Hematopoietic multipotent progenitor cell treated with erythropoietin and hydrocortisone succinate and interleukin-3 and kit ligand, for 15 days (in vitro differentiated cells): ENCODE data around the gene SNAP25.
A peak's percentile ranks its signal among the peaks of the same experiment; 100 is the strongest.

ENCODE experiments used
- DNase-seq: peaks from one replicate; pipeline ENCODE4 v3.0.0-alpha.2; 2015; ENCODE audit warnings: low spot score

SNAP25 gene

DNA sequence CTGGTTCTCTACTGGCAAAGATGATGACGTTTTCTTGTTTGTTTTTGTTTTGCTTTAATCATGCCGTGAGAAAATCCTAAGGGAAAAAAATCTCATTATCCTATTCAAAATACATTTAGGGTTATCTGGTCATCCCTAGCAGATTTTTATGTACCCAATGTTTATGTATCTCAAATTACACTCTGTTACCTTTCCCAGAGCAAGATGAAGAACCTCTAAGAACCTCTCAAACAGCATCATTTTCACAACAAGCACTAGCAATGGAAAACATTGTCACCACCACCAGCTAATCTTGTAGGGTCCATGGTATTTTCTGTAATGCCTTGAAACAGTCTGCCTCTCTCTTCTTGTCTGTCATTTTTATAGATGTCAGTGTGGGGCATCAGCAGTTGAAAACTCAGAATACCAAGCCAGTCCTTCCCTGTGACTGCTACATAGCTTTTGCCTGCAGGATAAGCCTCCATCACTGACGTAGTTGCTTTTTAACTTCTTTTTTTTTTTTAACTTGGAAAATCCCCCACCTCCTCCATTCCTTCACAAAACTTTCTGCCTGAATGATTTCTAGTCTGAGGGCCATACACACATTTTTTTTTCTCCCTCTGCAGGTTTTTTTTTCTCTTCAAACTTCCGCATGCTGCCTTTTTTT lies 2.4 kb upstream of the SNAP25 start:
- no peak for DNase-seq

DNA sequence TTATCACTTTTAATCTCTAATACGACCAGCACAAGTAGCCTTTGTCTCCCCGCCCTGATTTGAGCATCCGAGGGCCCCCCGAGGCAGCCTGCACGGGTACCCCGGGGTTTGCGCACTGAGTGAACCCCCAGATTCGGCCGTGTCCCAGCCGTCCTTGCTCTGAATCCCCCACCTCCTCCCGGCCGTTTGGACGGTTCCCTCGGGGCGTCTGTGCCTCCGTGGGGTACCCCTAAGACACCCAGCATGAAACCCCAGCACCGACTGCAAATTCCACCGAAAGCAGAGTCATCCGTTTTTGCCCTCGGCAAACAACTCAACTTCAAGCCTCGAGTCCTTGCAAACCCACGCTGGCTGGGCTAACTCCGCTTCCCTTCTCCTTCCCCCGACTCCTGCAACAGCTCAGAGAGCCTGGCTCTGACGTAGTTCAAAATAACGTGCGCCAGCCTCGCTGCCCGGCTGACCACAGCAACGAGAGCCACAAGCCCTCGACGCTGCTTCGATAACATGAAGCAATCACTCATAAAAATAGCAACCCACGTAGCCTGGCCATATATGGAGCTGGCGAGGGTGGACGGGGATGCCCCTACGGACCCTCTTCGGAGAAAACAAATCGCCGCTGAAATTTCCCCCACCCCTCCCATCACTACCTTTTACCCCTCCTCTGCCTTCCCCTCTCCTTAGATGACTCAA lies 764 bp upstream of the SNAP25 start:
- no peak for DNase-seq

DNA sequence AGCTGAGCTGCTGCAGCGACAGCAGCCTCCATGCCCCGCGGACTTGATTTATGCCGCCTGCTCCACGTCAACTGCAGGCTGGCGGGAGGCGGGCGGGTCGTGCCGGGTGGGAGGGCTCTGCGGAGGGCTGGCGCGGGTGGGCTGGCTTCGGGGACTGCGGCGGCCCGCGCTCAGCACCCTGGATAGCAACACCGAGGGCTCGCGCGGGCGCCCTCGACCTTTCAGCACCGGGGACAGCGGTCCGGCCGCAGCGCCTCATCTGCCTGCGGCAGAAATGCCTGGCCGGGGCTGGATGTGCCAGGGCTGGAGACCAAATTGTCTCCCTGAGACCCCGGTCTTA lies 792 bp downstream of the SNAP25 start:
- peak; percentile 7 for DNase-seq

DNA sequence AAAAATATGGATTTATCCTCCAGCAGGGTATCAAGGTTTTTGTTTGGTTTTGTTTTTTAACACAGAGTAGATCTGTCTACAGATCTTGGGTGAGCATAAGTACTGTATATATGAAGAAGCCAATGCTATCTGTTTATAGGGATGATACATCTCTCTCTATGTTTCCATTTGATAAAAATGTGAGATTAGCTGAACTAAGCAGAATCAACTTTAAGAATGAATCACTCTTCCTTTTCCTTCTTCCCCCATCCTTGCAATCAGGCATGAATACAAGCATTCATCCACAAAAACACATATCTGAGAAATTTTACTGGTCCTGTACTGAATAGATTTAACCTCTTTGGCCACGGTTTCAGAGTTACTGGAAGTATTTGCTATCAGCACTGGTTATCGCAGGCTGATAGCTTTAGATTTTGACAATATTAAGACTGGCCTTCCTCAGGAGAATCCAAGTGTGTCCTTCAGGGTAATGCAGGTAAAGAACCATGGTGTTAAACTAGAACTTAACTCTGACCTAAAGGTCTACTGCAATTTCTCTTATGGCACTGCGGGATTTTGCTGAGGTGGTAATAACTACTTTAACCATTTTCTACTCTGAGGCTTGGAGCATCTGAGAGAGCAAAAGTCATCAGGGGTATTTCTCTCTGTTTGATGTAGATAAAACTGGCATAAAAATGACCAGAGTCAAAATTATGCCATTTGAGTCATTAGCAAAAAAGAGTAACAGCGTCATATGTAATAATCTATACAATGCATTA lies 1.5 kb downstream of the SNAP25 start:
- DNase-seq: no peak

DNA sequence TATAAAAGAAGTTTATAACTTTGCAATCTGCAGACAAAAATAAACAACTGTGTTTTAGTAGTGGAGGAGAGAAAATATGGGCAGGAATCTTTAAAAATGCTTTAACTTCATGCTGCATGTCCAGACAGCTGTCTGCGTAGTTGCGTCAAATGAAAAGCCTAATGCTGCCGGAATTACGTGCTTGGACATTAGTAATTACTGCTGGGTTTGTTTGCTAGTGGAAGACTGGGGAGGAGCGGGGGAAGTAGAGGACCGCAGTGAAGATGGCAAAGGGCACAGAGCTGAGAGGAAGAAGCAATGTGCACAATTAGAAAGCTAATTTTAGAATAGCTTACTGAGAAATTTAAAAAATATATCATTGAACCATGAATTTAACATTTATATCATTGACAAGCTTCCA lies 2.4 kb downstream of the SNAP25 start:
- no peak for DNase-seq

DNA sequence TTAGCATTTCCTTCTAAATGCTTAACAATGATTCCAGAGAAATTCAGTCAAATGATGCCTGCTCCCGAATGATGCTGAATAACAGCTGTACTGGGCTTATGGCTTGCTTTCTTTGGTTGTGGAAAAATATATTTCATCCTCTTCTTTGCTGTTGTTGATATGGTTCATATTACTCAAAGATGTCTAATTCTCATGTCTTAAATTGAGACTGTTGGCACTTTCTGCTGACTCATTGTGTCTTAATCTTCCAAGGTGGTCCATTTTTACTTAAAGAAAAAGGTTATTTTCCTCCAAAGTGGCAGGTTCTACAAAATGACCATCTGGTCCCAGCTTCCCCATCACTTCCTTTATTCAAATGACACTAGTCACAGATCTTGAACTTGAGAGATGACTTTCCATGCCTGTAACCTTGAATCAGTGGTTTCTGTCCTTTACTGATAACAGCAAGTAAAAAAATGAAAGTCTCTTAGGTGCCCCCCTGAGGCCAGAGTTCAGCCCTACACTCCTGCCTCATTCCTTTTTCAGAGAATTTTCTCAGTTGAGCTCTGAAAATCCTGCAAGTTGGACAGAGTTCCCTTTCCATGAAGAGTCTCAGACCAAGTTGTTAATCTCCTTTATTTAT lies 6.9 kb downstream of the SNAP25 start:
- peak; percentile 3 for DNase-seq

DNA sequence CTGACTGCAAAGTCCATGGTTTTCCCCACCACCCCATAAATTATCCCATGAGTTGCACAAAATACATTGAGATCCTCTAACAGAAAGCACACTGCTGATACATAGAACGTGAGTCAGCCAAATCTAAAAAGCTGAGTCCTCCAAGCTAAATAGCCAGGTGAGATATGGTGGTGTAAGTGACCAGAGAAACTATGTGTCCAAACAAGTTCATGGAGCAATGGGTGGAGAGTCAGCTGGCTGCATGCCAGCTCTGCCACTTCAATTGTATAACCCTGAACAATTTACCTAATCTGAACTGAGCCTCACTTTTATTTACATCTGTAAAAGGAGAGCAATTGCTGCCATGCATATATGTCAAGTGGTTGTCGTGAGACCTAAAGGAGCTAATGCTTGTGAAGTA lies 9.7 kb downstream of the SNAP25 start:
- no peak for DNase-seq

DNA sequence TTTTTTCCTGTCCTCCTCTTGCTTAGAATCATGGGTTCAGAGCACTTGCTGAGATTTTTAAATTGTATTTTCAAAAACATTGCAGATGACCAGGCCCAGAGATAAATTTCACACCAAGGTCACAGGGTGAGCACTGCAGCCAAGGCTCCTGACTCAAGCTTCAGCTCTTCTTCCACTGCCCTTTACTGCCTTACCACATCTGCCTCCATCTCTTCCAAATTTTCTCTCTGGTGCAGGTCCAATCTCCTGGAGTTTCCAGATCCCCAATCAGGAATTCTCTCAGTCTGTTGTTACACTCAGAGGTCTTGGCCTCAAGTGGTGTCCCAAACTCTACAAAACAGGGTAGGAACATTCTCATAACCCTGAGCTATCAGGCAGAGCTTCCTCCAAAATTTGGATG lies 12.7 kb downstream of the SNAP25 start:
- DNase-seq: no peak

DNA sequence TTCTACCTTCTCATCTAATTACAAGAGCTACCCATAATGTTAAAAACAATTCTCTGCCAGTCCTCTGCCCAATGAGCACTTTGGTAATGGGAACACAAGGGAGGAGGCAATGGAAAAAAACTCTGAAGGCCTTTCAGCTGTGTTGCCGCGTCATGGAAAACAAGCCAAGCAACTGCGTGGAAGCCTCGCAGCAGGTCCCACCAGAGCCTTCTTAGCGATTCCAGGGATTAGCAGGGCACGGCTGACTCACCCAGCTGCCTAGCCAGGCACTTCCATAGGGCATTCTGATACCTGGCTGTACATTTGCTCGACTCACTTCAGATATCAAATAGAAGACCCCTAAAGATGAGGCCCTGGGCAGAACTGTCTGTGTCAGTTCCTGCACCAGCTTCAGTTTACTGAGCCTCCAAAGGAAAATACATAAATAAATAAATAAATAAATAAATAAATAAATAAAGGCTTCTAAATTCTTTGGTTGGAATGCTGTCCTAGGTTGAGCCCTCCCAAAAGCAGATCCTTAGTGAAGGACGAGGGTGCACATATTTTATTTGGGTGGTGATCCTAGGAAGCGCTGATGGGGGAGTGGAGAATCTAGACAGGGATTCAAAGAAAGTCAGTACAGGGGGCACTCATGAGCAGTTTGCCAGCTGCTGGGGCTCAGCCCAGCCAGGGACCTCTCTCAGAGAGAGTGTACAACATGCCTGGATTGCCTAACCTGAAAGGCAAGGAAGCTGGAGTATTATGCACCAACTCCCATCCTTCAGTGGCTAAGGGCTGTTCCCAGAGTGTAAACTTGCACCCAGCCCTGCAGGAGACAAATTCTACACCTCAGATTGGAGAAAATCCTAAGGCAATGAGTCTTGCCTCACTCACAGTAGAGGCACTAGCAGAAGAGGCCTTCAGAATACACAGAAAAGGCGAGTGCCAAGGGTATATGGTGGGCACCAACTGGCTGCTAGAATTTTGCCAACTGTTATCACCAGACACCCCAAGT lies 18.2 kb downstream of the SNAP25 start:
- DNase-seq: no peak

DNA sequence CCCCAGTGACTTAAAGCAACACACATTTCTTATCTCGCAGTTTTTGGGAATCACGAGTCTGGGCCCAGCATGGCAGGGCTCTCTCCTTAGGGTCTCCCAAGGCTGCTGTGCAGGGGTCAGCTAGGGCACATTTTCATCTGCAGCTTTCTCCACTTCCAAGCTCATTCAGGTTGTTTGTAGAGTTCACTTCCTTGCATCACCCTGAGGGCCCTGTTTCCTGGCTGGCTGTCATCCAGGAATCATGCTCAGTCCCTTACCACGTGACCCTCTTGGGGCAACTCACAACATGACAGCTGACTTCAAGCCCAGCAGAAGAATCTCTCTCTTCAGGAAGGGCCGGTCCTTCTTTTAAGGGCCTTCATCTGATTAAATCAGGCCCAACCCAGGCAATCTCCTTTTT lies 21.3 kb downstream of the SNAP25 start:
- DNase-seq: no peak

DNA sequence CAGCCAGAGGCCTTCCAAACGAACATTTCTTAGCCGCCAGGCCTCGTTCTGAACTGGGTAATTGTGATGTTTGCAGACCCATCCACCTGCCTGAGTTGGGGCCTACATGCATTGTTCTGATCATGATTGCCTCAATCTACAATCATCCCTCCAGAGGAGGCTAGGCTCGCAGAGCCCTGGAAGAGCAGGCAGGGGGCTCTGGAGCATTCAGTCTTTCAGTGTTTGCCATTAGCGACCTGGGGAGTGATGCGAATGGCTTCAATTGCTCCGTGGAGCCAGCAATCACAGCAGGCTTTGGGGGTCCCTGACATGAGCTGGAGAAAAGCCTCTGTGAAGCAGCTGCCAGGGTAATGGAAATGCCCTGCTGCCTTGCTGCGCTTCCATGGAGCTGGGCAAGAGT lies 22.0 kb downstream of the SNAP25 start:
- DNase-seq: no peak

DNA sequence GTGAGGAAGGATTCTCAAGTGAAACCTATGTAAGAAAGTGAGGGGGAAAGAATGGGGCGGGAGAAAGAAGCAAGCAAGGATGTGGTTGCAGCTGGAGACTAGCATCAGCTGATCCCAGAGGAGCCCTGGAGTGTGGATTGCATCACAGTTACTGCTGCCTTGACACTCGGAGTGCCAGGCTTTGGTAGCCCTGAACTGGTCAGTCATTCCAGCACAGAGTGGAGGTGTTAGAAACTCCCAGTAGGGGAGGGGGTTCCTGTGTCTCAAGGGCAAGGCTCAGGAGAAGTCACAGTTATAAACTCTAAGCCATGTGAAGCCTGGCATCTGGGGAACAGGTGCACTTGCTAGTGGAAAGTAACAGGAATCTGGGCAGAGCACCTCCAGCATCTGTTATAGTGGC lies 23.5 kb downstream of the SNAP25 start:
- no peak for DNase-seq

DNA sequence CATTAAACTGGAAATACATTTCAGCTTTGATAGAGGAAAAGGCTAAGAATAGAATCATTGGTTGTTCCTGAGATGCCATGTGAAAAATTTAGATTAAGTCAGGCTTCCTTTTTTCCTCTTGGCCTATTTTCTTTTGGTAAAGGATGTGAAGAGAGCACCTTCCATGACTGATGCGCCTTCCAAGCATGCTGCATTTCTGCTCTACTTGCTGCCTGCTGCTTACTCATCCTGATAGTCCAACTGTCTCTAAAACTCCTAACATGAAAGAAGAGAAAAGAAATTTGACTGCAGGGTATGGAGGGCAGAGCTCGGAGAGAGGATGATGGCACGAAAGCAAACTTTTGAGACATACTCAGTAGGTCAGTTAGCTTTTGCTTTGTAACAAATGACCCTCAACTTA lies 28.8 kb downstream of the SNAP25 start:
- no peak for DNase-seq

DNA sequence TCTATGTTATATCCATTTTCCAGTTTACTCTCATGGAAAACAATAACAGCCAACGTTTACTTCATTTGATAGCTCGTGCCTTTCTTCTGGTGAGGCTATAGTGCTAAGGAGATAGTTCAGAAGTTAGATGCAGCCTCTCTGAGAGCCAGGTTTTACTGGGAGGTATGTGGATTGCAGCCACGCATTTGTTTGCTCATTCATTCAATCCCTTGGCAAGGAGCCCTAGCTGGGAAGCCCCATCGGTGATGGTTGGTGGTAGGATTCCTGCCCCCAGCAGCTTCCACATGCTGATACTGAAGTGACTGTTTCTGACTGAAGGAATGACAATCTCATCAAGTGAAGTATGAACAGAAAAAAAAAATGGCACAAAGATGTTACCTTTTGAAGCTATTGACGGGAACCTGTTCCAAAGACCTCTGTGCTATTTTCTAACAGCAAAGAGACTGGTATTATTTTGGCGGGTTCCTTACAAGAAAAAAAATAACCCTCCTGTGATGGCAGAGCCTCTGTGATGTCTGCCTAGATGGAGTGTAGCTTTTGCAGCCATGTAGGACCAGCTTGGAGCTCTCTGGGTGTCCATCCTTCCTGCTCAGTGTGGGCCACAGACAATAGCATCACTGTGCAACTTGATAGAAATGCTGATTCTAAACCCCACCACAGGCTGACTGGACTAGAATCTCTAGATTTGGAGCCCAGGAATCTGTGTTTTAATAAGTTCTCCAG lies 30.6 kb downstream of the SNAP25 start:
- no peak for DNase-seq

DNA sequence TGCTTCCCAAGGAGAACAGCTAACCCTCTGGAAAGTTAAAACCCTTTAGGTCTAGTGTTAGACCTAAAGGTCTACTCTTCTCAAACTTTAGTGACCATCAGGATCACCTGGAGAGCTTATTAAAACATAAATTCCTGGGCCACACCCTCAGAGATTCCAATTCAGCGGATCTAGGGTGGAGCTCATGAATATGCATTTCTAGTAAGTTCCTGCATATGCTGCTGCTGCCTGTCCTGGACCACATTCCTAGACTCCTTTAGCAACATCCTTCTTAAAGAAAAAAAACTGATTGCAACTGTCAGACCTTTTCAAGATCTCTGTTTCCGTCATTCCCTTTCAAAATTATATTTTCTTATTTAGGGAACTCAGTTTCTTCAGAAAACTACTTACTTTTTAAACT lies 31.2 kb downstream of the SNAP25 start:
- no peak for DNase-seq

DNA sequence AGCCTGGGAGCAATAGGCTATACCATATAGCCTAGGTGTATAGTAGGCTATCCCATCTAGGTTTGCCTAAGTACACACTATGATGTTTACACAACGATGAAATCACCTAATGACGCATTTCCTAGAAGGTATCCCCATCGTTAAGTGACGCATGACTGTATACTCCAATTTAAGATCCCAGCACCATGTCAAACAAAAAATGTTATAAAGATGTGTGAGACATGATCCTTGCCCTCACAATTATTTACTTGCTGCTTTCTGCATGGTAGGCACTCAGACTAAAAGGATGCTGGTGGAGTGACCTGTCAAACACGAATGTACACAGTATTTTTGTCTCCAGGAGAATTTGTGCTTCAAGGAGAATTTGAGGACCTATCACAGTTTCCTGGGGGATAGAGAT lies 32.3 kb downstream of the SNAP25 start:
- DNase-seq: no peak

DNA sequence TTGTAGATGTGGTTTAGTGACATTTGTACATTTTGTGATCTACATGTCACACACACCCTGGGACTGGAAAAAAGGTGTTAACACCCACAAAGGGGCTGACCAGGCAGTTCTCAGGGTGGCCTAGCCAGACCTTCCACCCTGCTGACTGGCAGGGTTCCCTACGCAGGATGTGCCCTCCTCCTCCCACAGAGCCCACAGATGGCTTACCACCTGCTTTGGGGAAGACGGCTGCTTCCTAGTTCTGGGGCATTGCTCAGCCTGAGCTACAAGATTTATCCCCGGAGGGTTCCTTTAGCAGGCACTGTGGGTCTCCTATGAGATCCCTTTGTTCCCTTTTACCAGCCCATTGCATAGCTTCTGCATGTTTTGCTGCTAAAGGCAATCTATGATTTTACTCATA lies 35.1 kb downstream of the SNAP25 start:
- no peak for DNase-seq

DNA sequence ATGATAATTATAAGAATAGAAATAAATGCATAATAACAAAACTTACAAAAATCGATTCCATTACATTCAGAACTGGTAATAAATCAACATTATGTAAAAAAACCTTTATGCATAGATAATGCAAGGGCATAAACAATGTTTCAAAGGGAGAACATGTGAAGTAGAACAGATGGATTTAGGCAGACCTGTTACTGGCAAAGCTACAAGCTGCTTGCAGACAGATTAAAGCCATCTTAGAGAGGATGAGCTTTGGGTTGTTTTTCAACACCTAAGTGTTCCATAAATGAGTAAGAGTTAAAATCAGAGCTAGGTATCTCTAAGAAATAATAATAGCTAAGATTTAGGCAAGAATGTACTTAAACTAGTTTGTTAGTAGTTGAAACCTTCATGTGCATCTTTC lies 37.2 kb downstream of the SNAP25 start:
- no peak for DNase-seq

DNA sequence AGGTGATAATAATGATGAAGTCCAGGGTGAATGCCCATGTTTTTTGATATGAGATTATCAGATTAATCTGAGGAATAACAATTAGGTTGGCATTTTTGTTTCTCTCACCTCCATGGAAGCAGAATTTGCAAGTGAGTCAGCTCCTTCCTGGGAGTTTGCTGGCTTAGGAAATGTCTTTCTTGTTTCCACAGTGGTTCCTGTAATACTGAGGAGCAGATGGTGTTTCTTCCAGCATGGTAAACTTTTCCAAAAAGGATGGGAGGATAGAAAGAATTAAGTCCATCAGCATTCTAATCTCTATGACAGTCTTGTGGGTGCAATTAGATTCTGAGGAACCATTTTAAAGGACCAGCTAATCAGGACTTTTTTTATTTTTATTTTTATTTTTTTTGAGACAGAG lies 40.5 kb downstream of the SNAP25 start:
- no peak for DNase-seq

DNA sequence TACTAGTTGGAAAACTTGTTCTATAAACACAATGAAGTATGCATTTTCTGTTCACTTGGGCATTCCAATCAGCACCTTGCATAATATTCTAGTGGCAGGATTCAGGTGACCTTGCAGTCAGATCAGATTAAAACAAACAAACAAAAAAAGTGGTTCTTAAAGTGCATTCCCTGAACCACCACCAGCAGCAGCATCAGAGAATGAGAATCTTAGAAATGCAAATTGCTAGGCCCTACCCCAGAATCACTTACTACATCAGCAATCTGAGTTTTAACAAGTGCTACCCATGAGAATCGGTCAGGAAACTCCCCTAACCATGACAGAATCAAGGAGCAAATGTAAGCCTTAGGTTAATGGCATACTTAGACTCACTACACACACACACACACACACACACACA lies 41.7 kb downstream of the SNAP25 start:
- no peak for DNase-seq

DNA sequence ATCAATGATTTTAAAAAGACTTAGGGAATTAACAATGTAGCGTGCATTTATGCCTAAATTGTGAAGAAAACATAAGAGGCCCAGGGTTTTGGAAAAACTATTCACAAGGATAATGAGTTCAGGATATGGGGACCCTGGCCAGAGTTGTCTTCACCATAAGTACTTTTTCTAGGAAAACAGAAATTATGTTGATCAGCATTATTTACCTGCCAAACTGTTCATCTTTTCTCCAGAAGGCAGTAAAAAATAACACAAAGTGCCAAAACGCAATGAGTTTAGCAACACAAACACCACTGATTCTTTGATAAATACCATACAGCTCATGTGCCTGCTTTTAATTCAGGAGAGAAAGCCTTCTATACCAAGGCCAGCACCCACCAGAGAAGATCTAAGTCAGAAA lies 43.1 kb downstream of the SNAP25 start:
- no peak for DNase-seq
